Testis (tissue), 2 donors: ENCODE data around the gene SLC38A3.

Source experiments
- POLR2A ChIP-seq: fragments of 450-650 bp; IDR thresholded peaks from one replicate; pipeline ENCODE4 v1.6.1; 2017; ENCODE audit warnings: antibody characterized with exemption, mild to moderate bottlenecking, moderate library complexity
- TF ChIP-seq, protein P1 (sequence below), 3 experiments: fragments of 450-650 bp in 2 of 3; fragments of 200-600 bp in 1 of 3; sonication (generic) in 1 of 3; IDR thresholded peaks; one replicate each; pipeline ENCODE4 v1.5.1; 2016 to 2019; ENCODE audit warnings: antibody characterized with exemption in 3 of 3, mild to moderate bottlenecking in 2 of 3, moderate library complexity in 1 of 3

GRCh38 chr3:50161320-50161719 is 43.8 kb upstream of the SLC38A3 start:
- TF ChIP-seq, protein P1, sequence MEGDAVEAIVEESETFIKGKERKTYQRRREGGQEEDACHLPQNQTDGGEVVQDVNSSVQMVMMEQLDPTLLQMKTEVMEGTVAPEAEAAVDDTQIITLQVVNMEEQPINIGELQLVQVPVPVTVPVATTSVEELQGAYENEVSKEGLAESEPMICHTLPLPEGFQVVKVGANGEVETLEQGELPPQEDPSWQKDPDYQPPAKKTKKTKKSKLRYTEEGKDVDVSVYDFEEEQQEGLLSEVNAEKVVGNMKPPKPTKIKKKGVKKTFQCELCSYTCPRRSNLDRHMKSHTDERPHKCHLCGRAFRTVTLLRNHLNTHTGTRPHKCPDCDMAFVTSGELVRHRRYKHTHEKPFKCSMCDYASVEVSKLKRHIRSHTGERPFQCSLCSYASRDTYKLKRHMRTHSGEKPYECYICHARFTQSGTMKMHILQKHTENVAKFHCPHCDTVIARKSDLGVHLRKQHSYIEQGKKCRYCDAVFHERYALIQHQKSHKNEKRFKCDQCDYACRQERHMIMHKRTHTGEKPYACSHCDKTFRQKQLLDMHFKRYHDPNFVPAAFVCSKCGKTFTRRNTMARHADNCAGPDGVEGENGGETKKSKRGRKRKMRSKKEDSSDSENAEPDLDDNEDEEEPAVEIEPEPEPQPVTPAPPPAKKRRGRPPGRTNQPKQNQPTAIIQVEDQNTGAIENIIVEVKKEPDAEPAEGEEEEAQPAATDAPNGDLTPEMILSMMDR (IDR thresholded peaks at IDR 0.05), result no peak
- TF ChIP-seq POLR2A, result no peak
